SH-SY5Y (cell line): Measurements from ENCODE around the gene ATL2.

Experiments
- GATA2 ChIP-seq: IDR thresholded peaks from 2 replicates; pipeline ENCODE4 v1.6.1; 2011; ENCODE audit warnings: mild to moderate bottlenecking, low read depth, low read length
- GATA3 ChIP-seq: IDR thresholded peaks from 2 replicates; pipeline ENCODE4 v1.6.1; 2011; ENCODE audit warnings: low read depth, mild to moderate bottlenecking, low read length, moderate library complexity

- no peak for TF ChIP-seq GATA2
- TF ChIP-seq GATA3 = no peak
Measured at GRCh38 chr2:38269421-38269820, 107.7 kb downstream of the ATL2 start.
